GM18502 (cell line): ENCODE data around the gene TRAFD1.

Experiments used
- ATAC-seq: cut with Tn5 transposase; IDR thresholded peaks from one replicate; pipeline ENCODE4 v1.9.1; 2021; ENCODE audit warnings: mild to moderate bottlenecking; ENCODE audit not compliant: unreplicated experiment, poor library complexity

TRAFD1 gene

DNA sequence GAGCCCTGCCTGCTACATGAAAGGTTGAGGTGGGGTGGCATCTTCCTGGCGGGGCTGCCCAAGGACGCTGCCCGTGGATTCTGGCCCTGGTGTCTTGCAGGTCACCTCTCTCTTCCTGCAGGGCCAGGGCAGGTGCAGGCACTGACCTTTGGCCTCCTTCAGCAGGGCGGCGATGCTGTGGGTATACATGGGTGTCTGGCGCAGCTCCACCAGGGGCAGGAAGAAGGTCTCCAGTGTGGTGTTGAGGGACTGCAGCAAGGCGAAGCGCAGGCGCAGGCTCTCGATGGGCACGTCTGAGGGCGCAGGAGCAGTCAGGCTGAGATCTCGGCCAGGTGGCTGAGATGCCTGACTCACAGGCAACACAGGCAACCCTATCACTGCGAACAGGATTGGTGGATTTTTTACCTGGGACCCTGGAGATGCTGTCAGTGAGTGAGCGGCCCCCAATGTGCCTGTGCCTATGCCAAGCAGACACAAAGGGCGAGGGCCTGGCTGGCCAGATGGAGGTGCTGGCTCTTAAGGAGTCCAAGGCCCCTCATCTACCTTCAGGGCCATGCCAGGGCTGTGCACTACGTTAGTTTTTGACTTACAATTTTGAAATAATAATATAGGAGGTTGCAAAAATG is 45.7 kb downstream of the TRAFD1 start:
- no peak for ATAC-seq

DNA sequence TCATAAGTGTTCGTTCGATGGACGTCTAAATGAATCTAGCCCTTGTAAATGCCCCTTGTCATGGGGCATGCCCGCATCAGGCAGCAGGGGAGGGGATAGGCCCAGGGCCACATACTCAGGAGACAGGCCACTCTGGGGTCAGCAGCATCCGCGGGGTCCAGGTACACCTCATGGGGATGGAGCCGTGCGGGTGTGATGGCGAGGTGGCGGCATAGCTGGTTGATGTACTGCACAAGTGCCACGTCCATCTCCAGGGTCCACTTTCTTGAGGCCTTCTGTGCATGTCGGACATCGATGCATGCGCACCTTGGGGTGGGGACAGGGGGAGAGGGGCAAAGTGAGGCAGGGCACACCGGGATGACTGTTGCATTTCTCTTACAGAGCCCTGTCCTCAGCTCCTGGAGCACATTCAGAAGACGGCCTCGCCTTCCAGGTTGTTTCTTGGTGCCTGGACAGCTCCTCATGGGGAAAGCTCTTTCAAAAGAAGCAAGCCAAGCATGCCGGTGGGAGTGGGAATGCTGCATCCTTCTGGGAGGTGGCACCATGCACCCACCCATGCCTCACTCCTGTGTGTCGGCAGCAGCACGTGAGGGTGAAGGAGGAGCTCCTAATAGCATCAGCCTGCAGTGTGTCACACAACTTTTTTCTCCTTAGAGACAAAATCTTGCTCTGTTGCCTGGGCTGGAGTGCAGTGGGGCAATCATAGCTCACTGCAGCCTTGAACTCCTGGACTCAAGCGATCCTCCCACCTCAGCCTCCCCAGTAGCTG is 47.4 kb downstream of the TRAFD1 start:
- ATAC-seq: no peak

DNA sequence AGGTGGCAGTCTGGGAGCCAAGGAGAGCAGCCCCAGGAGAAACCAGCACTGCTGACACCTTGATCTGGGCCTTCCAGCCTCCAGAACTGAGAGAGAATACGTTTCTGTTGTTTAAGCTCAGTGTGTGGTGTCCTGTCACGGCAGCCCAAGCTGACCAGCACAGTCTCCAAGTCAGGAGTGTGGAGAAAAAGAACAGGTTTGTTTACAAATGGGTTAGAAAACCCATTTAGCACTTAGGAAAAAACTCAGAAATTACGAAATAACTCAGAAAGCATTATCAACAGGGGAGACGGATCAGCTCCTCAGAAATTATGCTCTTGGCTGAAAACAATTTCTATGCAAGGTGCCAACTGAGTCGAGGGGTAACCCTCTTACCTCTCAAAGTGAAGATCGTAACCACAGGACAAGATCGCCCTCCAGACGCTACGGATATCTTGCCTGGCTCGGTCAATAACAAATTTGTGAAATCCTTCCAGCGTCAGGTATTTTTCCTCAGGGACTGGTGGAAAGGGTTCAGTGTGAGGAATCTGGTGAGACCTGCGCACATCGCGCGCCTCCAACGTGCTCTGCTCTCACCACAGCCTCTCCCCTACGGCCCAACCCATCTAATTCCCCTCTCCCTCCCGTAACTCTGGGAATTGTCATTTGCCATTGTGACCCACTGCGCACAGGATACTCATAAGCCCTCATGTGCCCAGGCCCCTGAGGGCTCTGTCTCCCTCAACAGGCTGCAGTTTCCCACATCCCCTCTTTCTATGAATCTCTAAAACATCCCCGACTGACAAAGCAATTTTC is 50.2 kb downstream of the TRAFD1 start:
- no peak for ATAC-seq

DNA sequence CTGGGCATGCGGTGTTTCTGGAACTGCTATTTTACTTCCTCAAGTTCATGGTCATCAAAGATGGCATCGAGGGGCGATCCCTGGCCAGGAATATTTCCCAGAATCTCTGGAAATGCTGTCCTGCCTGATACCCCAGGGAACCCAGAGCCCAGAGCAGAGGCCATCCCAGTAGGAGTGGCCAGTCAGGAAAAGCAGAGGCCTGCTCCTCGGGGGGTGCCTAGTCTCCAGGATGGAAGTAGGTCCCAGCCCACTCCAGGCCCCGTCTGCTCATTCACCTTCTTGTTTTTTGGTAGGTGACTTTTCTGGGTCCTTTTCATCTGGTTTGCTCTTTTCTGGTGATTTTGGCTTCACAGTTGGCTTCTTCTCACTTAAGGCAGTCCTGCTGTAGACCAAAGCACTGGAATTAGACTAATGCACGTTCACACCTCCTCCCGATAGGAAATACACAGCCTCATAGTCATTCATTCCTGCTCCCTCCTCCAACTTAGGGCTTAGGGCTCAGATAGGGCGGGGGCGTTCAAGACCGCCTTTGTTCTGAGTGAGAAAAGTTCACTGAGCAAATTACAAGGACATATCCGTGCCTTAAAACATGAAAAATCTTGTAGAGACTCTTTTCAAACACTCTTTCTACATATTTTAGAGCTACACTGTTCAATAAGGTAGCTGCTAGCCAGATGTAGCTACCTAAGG is 51.1 kb downstream of the TRAFD1 start:
- ATAC-seq: no peak

DNA sequence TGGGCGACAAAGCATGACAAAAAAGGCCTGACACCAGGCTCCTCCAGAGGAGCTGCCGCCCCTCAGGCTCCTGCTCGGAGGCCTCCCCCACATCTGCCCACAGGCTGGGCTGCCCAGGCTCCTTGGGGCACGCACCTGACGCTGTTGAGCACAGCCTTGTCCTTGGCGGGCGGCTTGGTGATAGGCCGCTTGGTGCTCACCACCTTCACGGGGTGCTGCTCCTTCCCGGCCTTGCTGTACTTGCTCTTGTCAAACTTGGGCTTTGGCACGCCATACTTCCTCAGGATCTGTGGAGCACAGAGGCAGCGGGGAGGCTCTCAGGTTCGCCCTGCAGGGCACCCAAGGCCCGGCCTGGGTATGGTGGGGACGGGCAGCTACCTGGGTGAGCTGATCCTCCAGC is 53.4 kb downstream of the TRAFD1 start:
- ATAC-seq: no peak

DNA sequence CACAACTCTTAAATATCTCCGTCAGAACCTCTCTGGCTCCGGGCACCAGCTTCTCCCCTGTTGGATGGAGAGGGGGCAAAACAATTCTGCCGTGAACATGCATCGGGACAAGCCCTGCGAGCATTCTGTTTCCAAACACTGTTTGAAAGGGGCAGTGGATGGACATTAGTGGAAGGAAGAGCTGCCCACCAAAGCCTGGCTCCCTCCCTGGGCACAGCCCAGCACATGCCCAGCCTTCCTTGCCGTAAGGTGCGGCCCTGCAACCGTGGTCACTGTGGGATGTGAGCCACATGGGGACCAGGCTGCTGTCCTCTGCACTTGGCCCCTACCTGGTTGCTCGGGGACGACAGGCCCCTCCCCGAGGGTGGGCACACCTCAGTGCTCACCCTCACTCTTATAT is 54.0 kb downstream of the TRAFD1 start:
- no peak for ATAC-seq

- no peak for ATAC-seq
Measured at GRCh38 chr12:112179916-112180315, 54.6 kb downstream of the TRAFD1 start.

DNA sequence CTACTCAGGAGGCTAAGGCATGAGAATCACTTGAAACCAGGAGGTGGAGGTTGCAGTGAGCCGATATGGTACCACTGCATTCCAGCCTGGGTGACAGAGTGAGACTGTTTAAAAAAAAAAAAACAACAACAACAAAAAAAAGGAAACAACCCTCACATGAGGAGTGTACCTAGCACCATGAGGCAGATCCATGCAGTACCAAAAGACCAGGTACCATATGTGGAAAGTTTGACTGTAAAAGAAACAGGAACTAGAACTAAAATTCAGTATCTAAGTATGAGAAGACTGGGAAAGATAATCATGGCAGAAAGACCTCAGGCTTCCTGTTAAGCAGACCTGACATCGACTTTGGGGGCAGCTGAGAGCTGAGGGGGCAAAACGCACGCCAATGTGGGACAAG is 55.1 kb downstream of the TRAFD1 start:
- ATAC-seq: no peak

GRCh38 chr12:112182499-112182898 is 57.1 kb downstream of the TRAFD1 start:
- ATAC-seq: no peak

GRCh38 chr12:112183141-112184021 is 58.0 kb downstream of the TRAFD1 start:
- ATAC-seq: no peak

GRCh38 chr12:112184056-112184887 is 58.9 kb downstream of the TRAFD1 start:
- no peak for ATAC-seq

DNA sequence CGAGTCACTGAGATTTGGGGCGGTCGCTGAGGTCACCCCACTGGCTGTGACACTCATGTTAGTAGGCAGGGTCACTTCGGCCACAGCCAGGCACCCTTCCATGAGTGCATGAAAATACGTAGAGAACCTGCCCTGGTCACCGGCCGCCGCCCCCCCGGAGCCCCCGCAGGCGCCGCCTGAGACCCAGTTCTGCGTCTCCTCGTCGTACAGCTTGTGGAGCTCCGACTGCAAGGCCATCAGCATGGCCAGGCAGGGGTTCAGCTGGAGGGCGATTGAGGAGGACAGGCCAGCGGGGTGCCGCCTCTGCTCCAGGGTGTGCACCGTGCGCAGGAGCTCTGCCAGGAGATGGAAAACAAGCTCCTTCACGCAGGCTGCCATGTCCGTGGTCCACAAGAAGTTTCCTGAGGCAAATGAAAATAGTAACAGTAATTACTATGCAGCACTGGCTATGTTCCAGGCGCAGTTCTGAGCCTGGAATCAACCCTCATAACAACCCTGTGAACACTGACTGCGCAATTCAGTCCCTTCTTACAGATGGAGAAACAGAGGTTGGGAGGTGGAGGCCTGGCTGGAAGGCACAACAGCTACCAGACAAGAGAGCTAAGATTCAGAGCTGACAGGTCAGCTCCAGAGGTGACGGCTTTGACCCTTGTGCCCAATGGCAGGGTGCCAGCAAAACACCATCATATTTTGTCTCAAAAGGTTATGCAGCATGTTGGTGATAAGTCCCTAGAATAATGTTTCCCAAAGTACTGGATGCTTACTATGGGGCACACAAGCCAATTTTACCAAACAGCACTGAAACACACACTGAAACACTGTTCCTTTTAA is 59.9 kb downstream of the TRAFD1 start:
- no peak for ATAC-seq

DNA sequence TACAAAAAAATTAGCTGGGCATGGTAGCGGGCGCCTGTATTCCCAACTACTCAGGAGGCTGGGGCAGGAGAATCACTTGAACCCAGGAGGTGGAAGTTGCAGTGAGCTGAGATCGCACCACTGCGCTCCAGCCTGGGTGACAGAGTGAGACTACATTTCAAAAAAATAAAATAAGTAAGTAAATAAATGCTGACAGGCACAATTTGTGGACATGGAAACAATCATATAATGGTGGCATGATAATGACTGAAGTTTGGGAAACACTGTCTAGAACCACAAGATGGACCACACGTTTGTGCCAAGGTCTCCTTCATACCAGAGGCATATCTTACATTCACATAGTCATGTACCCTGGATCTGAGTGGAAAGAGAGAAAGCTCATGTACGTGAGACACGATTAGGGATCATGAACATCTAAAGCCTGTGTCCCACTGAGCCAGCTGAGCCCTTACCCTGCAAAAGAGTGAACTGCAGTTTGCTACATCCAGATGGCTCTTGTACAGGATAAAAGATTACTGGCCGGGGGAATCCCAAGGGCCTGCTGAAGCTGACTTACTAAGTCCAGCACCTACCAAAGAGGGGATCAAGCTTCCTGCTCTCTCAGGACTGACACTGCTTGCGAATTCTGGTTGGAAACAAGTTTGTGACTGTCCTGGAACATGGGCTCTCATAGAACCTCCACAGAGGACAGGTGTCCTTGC is 62.9 kb downstream of the TRAFD1 start:
- ATAC-seq: no peak

- no peak for ATAC-seq
Measured at GRCh38 chr12:112190231-112191025, 65.1 kb downstream of the TRAFD1 start.

DNA sequence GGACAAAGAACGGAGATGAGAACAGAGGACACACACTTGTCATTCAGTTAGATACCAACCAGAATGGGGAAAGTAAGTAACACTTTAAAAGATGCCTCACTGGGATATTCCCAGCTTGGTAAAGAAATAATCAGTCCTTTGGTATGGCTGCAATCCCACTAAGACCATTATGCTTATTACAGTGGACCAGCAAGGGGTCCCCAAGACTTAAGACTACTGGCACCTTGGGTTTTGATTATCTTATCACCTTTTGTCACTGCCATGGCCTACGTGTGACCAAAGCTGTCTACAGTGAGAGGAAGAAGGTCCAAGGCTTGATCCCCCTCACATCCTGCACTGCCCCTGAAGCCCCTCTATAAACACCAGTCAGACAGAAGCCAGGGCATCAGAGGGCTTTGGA is 65.8 kb downstream of the TRAFD1 start:
- ATAC-seq: no peak

DNA sequence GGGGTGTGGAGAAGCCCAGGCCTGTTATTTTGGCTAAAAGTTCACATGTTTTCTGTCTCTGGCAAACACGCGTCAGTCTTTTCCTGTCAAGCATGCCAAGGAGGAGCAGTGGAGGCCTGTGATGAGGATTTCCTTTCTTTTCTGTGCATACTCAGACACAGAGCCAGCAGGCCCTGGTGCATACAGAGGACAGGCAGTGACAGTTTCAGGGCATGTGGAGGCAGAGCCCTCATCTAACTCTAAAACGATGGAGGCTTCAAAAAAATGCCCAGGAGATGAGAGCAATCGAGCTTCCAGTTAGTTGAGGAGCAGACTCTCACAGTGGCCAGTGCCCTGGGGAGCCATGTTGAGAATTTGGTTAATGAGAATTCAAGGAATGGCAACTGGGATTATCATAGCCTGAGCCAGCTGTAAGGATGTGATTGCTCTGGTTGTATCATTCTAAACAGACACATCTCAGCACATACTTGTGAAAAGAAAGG is 66.5 kb downstream of the TRAFD1 start:
- no peak for ATAC-seq

- ATAC-seq: no peak
Measured at GRCh38 chr12:112192475-112192874, 67.1 kb downstream of the TRAFD1 start.
